Uterus (tissue), 4 donors: Measurements from ENCODE around the gene HOXD10. TPM values are rescaled to one million over a fixed set of nuclear protein-coding genes. Genes with fewer than 3 reads are reported as not detected.

Source experiments
- DNase-seq, 2 donors: peaks; one replicate each; pipeline ENCODE4 v3.0.0-alpha.2; 2019 to 2020
- H3K27ac ChIP-seq, 2 donors: fragments of 200-600 bp; sonication (generic); 1 replicate in 1 of 2; 2 replicates in 1 of 2; pipeline ENCODE4 v1.5.1; 2016 to 2018
- H3K27me3 ChIP-seq, 2 donors: fragments of 200-600 bp; sonication (generic); one replicate each; pipeline ENCODE4 v1.5.1; 2018 to 2019; ENCODE audit warnings: control low read depth in 1 of 2
- H3K36me3 ChIP-seq, 2 donors: fragments of 200-600 bp; sonication (generic); one replicate each; pipeline ENCODE4 v1.5.1; 2019; ENCODE audit warnings: control low read depth in 1 of 2
- H3K4me1 ChIP-seq, 2 donors: fragments of 200-600 bp; sonication (generic); one replicate each; pipeline ENCODE4 v1.5.1; 2018 to 2019; ENCODE audit warnings: control low read depth in 1 of 2
- H3K4me3 ChIP-seq, 2 donors: fragments of 200-600 bp; sonication (generic); 1 replicate in 1 of 2; 2 replicates in 1 of 2; pipeline ENCODE4 v1.5.1; 2018 to 2019; ENCODE audit warnings: mild to moderate bottlenecking in 1 of 2
- H3K9me3 ChIP-seq, 2 donors: fragments of 200-600 bp; sonication (generic); one replicate each; pipeline ENCODE4 v1.5.1; 2019; ENCODE audit warnings: control low read depth in 1 of 2
- CTCF ChIP-seq, 4 experiments: fragments of 200-600 bp in 2 of 4; fragments of 450-650 bp in 2 of 4; sonication (generic) in 2 of 4; IDR thresholded peaks; one replicate each; pipeline ENCODE4 v1.5.1; 2016 to 2019; ENCODE audit warnings: antibody characterized with exemption in 4 of 4, mild to moderate bottlenecking in 2 of 4, moderate library complexity in 1 of 4
- POLR2A ChIP-seq, 2 donors: fragments of 450-650 bp; IDR thresholded peaks; one replicate each; pipeline ENCODE4 v1.6.1; 2016; ENCODE audit warnings: antibody characterized with exemption in 2 of 2, mild to moderate bottlenecking in 1 of 2, moderate library complexity in 1 of 2
- intact Hi-C: fragments of 100-400 bp; cut with DNase I; formaldehyde crosslinking; loops from one replicate; pipeline ENCODE4 v1.15.1; 2023; ENCODE audit warnings: low total_unique reads
- total RNA-seq, 4 donors: library from RNA; depleted of rRNA in 3 of 4; stranded (reverse); fragments of >200 nt in 3 of 4; gene quantifications; one replicate each; pipeline versions ENCODE4 v1.1.0 to v1.2.4, GENCODE V29; 2014 to 2023
- donor health status: DM: yes; HTN: yes; CAD: no.

HOXD10 gene
- total RNA-seq, 4 donors from 2014 or later: 6.8 to 81.0 (median 53.6) TPM

- H3K4me1 ChIP-seq: peaks cover 0 to 8% of the 10 kb centered on the region in 2 donors
- peak overlapping the region; percentile 44 to 51 for H3K4me3 ChIP-seq
- peaks cover 0 to 3% of the 10 kb centered on the region in 2 donors for H3K27me3 ChIP-seq
- TF ChIP-seq POLR2A (IDR thresholded peaks at IDR 0.05) (no peak), CTCF (IDR thresholded peaks at IDR 0.05) (peak in 1 of 4 experiments; percentile 8)
- no peaks in the 10 kb centered on the region for H3K9me3 ChIP-seq
- no peak for DNase-seq
- H3K27ac ChIP-seq: peak overlapping the region; percentile 98 to 99
- intact Hi-C loops: no loop called here
- no peaks in the 10 kb centered on the region for H3K36me3 ChIP-seq
Measured at GRCh38 chr2:176109192-176109901, 7.2 kb upstream of the HOXD10 start.

- Histone ChIP-seq H3K9me3 (no peaks in the 10 kb centered on the region), H3K27ac (peak overlapping the region; percentile 98 to 99), H3K36me3 (no peaks in the 10 kb centered on the region), H3K4me1 (peaks cover 0 to 8% of the 10 kb centered on the region in 2 donors), H3K4me3 (peak overlapping the region; percentile 44 to 51), H3K27me3 (peaks cover 0 to 3% of the 10 kb centered on the region in 2 donors)
- no peak for DNase-seq
- no peak for TF ChIP-seq POLR2A (IDR thresholded peaks at IDR 0.05)
- no peak for TF ChIP-seq CTCF (IDR thresholded peaks at IDR 0.05)
- intact Hi-C loops: no loop called here
Measured at GRCh38 chr2:176109946-176110345, 6.6 kb upstream of the HOXD10 start.

- H3K36me3 ChIP-seq: no peaks in the 10 kb centered on the region
- no peak for TF ChIP-seq POLR2A (IDR thresholded peaks at IDR 0.05)
- TF ChIP-seq CTCF (IDR thresholded peaks at IDR 0.05): no peak
- peak overlapping the region; percentile 44 to 51 for H3K4me3 ChIP-seq
- peak overlapping the region; percentile 98 to 99 for H3K27ac ChIP-seq
- intact Hi-C loops: no loop called here
- peaks cover 0 to 8% of the 10 kb centered on the region in 2 donors for H3K4me1 ChIP-seq
- no peaks in the 10 kb centered on the region for H3K9me3 ChIP-seq
- DNase-seq: no peak
- peaks cover 0 to 3% of the 10 kb centered on the region in 2 donors for H3K27me3 ChIP-seq
Measured at GRCh38 chr2:176110415-176111308, 5.9 kb upstream of the HOXD10 start.

- H3K4me3 ChIP-seq: peak overlapping the region; percentile 36 to 51
- DNase-seq: peak; percentile 76 to 86
- peak overlapping the region; percentile 98 to 99 for H3K27ac ChIP-seq
- no peaks in the 10 kb centered on the region for H3K9me3 ChIP-seq
- peaks cover 0 to 8% of the 10 kb centered on the region in 2 donors for H3K4me1 ChIP-seq
- H3K36me3 ChIP-seq: no peaks in the 10 kb centered on the region
- intact Hi-C loops: no loop called here
- TF ChIP-seq CTCF (IDR thresholded peaks at IDR 0.05): peak; percentile 61 to 86 (median 70)
- TF ChIP-seq POLR2A (IDR thresholded peaks at IDR 0.05): peak in 1 of 2 donors; percentile 21
- peaks cover 0 to 3% of the 10 kb centered on the region in 2 donors for H3K27me3 ChIP-seq
Measured at GRCh38 chr2:176111309-176111663, 5.3 kb upstream of the HOXD10 start.
